Fibroblast of mammary gland (primary cell): ENCODE data around the gene KLHL30.
"Not testable (repeated sequence)": the region's sequence is repeated elsewhere in the genome, so short reads cannot be mapped to it uniquely, and the experiment has no call there.

Experiments
- DNase-seq: peaks from one replicate; pipeline ENCODE4 v3.0.0-alpha.2; 2010; ENCODE audit warnings: low read depth
- H3K4me3 ChIP-seq: 2 replicates; pipeline ENCODE4 v1.5.1; 2011; ENCODE audit warnings: low read depth, mild to moderate bottlenecking, low read length, moderate library complexity; ENCODE audit not compliant: control insufficient read depth
- TF ChIP-seq, protein P1 (sequence below): conservative IDR thresholded peaks from 2 replicates; pipeline ENCODE4 v1.5.1; 2011; ENCODE audit warnings: low read depth, low read length, inconsistent platforms; ENCODE audit not compliant: control insufficient read depth, insufficient read depth

The KLHL30 gene

GRCh38 chr2:238170386-238171071, 32.1 kb downstream of the KLHL30 start:
- TF ChIP-seq, protein P1, sequence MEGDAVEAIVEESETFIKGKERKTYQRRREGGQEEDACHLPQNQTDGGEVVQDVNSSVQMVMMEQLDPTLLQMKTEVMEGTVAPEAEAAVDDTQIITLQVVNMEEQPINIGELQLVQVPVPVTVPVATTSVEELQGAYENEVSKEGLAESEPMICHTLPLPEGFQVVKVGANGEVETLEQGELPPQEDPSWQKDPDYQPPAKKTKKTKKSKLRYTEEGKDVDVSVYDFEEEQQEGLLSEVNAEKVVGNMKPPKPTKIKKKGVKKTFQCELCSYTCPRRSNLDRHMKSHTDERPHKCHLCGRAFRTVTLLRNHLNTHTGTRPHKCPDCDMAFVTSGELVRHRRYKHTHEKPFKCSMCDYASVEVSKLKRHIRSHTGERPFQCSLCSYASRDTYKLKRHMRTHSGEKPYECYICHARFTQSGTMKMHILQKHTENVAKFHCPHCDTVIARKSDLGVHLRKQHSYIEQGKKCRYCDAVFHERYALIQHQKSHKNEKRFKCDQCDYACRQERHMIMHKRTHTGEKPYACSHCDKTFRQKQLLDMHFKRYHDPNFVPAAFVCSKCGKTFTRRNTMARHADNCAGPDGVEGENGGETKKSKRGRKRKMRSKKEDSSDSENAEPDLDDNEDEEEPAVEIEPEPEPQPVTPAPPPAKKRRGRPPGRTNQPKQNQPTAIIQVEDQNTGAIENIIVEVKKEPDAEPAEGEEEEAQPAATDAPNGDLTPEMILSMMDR = no peak
- H3K4me3 ChIP-seq = no peak overlapping the region
- DNase-seq = peak; percentile 49

DNA sequence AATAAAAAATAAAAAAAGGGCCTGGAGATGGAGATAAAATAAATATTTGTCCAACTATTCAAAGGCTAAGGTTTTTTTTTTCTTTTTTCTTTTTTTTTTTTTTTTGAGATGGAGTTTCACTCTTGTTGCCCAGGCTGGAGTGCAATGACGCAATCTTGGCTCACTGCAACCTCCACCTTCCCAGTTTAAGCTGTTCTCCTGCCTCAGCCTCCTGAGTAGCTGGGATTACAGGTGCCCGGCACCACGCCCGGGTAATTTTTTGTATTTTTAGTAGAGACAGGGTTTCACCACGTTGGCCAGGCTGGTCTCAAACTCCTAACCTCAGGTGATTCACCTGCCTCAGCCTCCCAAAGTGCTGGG, 32.6 kb downstream of the KLHL30 start:
- DNase-seq, H3K4me3 ChIP-seq: not testable (repeated sequence)

- no peak overlapping the region for H3K4me3 ChIP-seq
- no peak for DNase-seq
Measured at GRCh38 chr2:238171575-238172187, 33.2 kb downstream of the KLHL30 start.

GRCh38 chr2:238172439-238172838, 34.0 kb downstream of the KLHL30 start:
- TF ChIP-seq, protein P1 = no peak
- H3K4me3 ChIP-seq = no peak overlapping the region
- DNase-seq = no peak

More at GRCh38 chr2:238171575-238172187, 33.2 kb downstream of the KLHL30 start:
- TF ChIP-seq, protein P1 = no peak

DNA sequence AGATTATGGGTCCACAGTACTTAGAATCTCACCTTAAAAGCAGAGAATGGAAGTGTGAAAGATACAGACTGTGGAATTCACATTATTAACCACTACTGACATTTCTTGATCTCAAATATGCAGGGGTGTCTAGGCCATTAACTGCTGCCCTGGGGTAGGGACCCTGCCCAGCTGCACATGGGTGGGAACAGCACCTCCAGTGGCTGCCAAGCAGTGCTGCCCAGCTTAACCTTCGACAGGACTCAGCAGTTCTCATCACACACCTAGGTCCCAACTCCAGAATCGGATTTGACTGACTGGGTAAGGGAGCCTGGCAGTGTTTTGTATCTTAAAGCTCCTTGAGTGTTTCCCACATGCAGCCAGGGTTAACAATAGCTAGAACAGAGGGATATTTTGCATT, 35.2 kb downstream of the KLHL30 start:
- no peak overlapping the region for H3K4me3 ChIP-seq
- DNase-seq = no peak
- TF ChIP-seq, protein P1 = peak; percentile 22

DNA sequence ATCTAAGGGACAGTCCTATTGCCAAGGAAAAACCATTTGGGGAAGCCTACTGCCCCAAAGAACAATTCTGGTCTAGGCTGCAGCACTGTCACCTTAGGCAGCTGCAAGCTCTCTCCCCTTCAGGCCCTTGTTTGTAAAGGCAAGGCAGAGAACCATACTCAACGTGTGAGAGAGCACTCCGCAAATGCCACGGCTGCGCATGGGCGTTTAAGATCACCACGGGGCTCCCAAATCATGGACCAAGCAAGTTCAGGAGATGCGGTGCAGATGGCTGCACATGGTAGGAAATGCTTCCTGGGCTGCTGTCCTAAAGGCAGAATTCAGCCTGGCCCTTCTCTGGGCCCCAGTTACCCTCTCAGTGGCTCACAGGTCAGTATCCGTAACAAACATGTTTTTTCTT, 35.8 kb downstream of the KLHL30 start:
- TF ChIP-seq, protein P1 = no peak
- H3K4me3 ChIP-seq = no peak overlapping the region

GRCh38 chr2:238174701-238175100, 36.2 kb downstream of the KLHL30 start:
- no peak for DNase-seq
- TF ChIP-seq, protein P1 = no peak
- H3K4me3 ChIP-seq = no peak overlapping the region

More for the DNA sequence above, 35.8 kb downstream of the KLHL30 start:
- DNase-seq = no peak
